HepG2 (cell line): Measurements from ENCODE around the gene KCNB1.

Experiments
- BHLHE40 ChIP-seq: IDR thresholded peaks from 2 replicates; pipeline ENCODE4 v1.6.1; 2011; ENCODE audit warnings: low read length, improper control_type of control experiment
- ISL2 ChIP-seq: sonication (generic); formaldehyde crosslinking; IDR thresholded peaks from 2 replicates; pipeline ENCODE4 v1.5.0; 2020; ENCODE audit warnings: missing genetic modification reagents
- MED1 ChIP-seq: sonication (generic); formaldehyde crosslinking; IDR thresholded peaks from 2 replicates; pipeline ENCODE4 v1.4.0; 2020; ENCODE audit warnings: missing genetic modification reagents
- NFKBIZ ChIP-seq: IDR thresholded peaks from 2 replicates; pipeline ENCODE4 v1.6.1; 2018; ENCODE audit warnings: missing genetic modification reagents, missing compliant biosample characterization
- RNF2 ChIP-seq: fragments of 450-650 bp; conservative IDR thresholded peaks from 2 replicates; pipeline ENCODE4 v1.6.1; 2016; ENCODE audit warnings: low read depth
- TOE1 ChIP-seq: sonication (generic); formaldehyde crosslinking; IDR thresholded peaks from 2 replicates; pipeline ENCODE4 v1.4.0; 2020; ENCODE audit warnings: mild to moderate bottlenecking, missing genetic modification reagents
- ZNF546 ChIP-seq: sonication (generic); formaldehyde crosslinking; conservative IDR thresholded peaks from 2 replicates; pipeline ENCODE4 v1.8.1; 2023; ENCODE audit warnings: mild to moderate bottlenecking, missing genetic modification reagents
- TF ChIP-seq, protein P1 (sequence below): sonication (generic); formaldehyde crosslinking; IDR thresholded peaks from 2 replicates; pipeline ENCODE4 v1.5.0; 2020; ENCODE audit warnings: mild to moderate bottlenecking, missing genetic modification reagents, moderate library complexity

DNA sequence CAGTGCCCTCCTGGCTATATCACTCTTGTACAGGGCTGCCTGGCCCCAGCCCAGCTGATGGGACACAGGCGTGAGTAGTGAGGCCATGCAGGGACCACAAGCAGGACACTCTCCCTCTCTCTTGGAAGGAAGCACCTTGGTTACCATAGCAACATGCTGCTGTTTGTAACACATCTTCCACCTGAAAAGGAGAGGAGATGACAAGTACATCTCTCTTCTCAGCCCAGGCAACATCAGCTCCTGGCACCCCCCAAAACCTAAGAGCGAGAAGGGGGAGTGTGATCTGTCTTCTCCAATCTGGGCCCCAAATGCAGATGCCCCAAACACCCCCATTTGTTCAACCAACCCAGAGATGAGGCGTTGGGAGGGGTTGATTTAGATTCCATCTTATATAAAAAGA lies 49.9 kb downstream of the KCNB1 start:
- TF ChIP-seq TOE1 (CRISPR knock-in tag), result no peak
- no peak for TF ChIP-seq ZNF546 (CRISPR knock-in tag)
- TF ChIP-seq, protein P1, sequence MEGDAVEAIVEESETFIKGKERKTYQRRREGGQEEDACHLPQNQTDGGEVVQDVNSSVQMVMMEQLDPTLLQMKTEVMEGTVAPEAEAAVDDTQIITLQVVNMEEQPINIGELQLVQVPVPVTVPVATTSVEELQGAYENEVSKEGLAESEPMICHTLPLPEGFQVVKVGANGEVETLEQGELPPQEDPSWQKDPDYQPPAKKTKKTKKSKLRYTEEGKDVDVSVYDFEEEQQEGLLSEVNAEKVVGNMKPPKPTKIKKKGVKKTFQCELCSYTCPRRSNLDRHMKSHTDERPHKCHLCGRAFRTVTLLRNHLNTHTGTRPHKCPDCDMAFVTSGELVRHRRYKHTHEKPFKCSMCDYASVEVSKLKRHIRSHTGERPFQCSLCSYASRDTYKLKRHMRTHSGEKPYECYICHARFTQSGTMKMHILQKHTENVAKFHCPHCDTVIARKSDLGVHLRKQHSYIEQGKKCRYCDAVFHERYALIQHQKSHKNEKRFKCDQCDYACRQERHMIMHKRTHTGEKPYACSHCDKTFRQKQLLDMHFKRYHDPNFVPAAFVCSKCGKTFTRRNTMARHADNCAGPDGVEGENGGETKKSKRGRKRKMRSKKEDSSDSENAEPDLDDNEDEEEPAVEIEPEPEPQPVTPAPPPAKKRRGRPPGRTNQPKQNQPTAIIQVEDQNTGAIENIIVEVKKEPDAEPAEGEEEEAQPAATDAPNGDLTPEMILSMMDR, result no peak
- TF ChIP-seq NFKBIZ (CRISPR knock-in tag), result no peak
- TF ChIP-seq MED1 (CRISPR knock-in tag), result no peak
- TF ChIP-seq ISL2, result no peak
- TF ChIP-seq RNF2, result no peak
- no peak for TF ChIP-seq BHLHE40
